GM20000 (cell line): Measurements from ENCODE around the gene C1QTNF8.

Source experiments
- DNase-seq: peaks from one replicate; pipeline ENCODE4 v3.0.0; 2012; ENCODE audit warnings: low spot score
- CTCF ChIP-seq: IDR thresholded peaks from 2 replicates; pipeline ENCODE4 v1.5.1; 2012; ENCODE audit warnings: mild to moderate bottlenecking, control low read depth; ENCODE audit errors: extremely low read depth, missing control alignments

Gene C1QTNF8

GRCh38 chr16:1067629-1068028, 28.4 kb downstream of the C1QTNF8 start:
- TF ChIP-seq CTCF: no peak
- DNase-seq: no peak

DNA sequence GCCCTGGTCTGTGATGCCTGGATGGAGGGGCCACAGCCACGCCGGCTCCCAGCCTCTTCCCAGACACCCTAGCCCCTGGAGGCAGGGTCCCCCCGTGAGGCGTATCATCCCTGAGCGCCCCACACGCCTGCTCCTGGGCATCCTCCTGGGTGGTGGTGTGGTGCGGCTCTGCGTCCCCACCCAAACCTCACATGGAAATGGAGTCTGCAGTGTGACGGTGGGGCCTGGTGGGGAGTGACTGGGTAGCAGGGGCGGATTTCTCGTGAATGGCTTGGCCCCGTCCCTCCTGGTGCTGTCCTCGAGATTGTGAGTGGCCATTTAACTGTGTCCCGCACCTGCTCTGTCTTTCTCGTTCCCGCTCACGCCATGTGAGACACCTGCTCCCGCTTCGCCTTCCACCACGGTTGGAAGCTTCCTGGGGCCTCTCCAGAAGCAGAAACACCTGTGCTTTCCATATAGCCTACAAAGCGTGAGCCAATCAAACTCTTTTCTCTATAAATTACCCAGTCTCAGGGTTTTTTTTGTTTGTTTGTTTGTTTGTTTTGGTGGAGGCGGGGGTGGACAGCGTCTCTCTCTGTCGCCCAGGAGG, 29.4 kb downstream of the C1QTNF8 start:
- no peak for DNase-seq
- TF ChIP-seq CTCF: no peak

- no peak for TF ChIP-seq CTCF
- DNase-seq: no peak
Measured at GRCh38 chr16:1065469-1066128, 30.4 kb downstream of the C1QTNF8 start.

DNA sequence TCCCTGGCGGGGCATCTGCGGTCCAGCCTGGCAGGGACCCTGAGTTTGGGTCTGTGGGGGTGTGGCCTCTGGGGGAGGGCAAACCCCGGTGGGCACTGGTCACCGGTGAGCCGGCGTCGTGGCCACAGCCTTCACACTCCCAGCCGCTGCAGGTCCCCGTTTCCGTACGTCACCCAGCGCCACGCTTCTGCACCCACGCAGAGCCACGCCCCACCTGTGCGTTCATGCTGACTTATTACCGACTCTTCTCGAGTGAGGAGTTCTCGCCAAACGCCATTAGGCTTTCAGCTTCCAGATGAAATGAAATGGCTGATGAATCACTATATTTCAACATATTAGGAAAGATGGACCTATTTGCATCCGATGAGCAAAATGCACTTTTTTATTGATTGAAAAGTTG, 32.3 kb downstream of the C1QTNF8 start:
- no peak for DNase-seq
- TF ChIP-seq CTCF: no peak

GRCh38 chr16:1062895-1063294, 33.1 kb downstream of the C1QTNF8 start:
- DNase-seq: no peak

DNA sequence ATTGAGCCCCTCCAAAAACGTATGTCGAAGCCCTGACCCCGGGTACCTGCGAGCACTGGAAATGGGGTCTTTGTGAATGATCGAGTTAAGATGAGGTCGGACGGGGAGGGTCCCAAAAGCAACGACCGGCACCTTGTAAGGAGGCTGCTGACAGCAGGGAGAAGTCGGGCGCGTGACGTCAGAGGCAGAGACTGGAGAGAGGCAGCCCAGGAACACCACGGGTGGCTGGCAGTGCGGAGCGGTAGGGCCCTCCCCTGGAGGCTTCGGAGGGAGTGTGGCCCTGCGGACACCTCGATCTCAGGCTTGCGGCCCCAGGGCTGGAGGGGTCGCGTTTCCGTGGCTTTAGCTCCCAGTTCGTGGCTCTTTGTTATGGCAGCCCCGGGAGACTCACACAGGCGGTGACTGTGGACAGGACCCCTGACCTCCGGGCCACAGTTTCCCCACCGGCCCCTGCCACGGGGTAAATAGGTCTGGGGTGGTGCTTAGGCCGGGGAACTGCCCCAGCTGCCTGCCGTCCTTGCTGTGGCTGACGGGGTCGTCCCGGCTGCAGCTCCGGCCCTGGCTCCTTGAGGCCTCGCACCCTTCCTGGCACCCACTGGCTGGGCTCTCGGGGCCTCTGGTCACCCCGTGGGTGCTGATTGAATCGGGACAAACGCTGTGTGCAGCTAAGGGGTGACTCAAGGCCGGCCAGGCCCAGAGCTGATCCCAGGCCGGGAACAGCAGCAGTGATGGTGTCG, 34.1 kb downstream of the C1QTNF8 start:
- no peak for DNase-seq
- TF ChIP-seq CTCF: no peak

More at GRCh38 chr16:1062895-1063294, 33.1 kb downstream of the C1QTNF8 start:
- TF ChIP-seq CTCF: no peak
